ENCODE data around the gene SMAD7.

The SMAD7 gene

GRCh38 chr18:48943736-48944527 is 6.8 kb downstream of the SMAD7 start:
- no peak for DNase-seq

GRCh38 chr18:48943333-48943732 is 7.4 kb downstream of the SMAD7 start:
- DNase-seq, result no peak

GRCh38 chr18:48942554-48943261 is 8.1 kb downstream of the SMAD7 start:
- DNase-seq, result no peak

- no peak for DNase-seq
Observed at GRCh38 chr18:48942086-48942485, 8.7 kb downstream of the SMAD7 start.

DNA sequence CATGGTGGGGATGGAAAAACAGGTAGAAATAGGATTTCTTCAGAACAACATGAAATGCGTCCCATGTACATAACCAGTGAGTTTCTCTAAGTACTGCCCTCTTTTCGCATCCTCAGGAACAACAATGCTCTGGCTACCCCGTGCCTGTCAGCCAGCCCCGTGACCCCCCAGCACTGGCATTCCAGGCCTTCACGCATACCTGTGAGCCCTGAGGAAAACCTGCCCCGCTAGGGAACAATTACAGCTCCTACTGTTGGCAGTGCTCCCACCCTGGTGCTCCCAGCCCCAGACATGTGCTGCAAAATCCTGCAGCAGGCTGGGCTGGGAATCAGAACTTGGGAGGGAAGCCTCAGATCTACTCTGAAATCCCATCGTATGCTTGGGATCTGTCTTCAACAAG is 9.1 kb downstream of the SMAD7 start:
- DNase-seq, result no peak

- DNase-seq, result peak; percentile 81
Observed at GRCh38 chr18:48940854-48941611, 9.7 kb downstream of the SMAD7 start.

GRCh38 chr18:48939205-48940097 is 11.3 kb downstream of the SMAD7 start:
- DNase-seq, result no peak

DNA sequence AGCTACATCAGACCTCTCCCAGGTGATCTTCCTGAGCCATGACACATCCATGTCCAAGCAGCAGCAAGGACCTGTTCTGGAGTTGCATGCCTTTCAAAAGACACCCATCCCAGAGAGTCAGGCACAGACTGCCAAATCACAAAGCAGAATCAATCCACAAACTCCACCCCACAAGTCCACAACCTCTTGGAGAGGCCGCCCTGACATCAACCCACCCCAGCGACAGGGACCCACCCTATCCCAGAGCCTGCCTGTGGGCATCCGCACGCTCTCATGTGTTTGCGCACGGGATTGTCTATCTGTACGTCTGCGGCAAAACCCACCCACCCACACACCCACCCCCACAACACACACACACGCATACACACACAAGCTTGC is 11.9 kb downstream of the SMAD7 start:
- no peak for DNase-seq

DNA sequence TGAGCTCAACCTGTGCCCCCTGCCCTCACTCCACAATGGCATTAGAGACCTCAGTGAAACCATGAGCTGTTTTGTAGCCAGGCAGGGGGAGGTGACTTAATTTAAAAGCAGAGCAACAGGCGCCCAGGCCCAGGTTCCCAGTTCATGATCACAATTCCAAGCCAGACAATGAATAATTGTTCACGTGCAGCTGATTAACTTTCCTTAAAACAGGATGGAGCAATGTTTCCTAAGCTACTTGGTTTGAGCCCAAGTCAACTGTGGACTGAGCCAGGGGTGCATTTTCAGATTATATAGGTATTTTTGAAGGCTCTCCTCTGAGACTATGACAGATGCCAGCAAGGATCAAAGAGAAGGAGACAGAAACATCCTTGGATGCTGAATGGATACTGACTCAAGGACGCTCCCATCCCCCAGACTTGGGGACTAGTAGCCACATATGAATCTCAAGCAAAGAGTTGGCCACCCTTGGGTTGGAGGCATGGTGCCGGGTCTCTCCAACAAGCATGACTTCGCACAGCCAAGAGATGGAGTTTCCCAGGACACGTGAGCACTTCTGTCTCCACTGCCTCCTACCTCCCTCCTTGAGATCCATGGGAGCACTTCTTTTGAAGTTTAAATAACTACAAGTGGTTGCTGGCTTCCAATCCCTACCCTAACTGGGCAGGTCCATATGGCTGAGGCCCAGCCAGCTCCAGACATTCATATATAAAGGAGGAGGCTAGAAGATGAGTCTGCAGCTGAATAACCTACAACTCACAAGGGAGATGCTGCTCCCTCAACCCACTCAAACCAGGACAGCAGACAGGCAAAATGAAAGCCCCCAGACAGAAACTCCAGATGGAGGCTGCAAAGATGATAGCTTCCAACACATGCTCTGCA is 12.7 kb downstream of the SMAD7 start:
- DNase-seq, result no peak

DNA sequence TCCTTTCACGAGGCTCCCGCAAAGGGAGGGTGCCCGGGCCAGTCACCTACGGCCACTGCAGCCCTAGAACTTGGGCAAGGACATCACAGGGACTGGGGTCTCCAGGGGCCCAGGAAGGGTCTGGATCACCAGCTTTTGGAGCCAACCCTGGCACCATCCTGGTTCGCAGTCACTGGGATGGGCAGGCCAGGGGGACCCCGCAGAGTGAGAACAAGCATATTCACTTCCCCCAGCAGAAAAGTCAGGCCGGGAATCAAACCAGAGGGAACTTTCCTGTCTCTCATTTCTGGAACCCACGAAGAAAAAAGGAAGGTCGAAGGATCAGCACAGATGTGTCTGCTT is 15.4 kb downstream of the SMAD7 start:
- DNase-seq, result no peak

GRCh38 chr18:48934723-48935432 is 15.9 kb downstream of the SMAD7 start:
- no peak for DNase-seq

DNA sequence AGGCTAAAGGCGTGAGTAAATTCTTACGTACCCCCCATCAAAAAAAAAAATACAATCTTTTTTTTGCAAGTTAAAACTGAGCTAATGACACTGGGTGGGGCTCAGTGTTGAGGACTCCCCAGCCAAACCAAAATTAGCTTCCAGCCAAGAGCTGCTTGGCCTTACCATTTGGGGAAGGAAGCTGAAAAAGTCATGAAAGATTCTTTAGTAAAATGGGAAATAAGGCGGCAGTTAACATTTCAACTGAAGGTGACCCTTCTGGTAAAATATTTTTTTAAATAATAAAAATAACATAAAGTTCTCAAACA is 16.4 kb downstream of the SMAD7 start:
- DNase-seq, result no peak

- no peak for DNase-seq
Observed at GRCh38 chr18:48933578-48934414, 17.0 kb downstream of the SMAD7 start.

DNA sequence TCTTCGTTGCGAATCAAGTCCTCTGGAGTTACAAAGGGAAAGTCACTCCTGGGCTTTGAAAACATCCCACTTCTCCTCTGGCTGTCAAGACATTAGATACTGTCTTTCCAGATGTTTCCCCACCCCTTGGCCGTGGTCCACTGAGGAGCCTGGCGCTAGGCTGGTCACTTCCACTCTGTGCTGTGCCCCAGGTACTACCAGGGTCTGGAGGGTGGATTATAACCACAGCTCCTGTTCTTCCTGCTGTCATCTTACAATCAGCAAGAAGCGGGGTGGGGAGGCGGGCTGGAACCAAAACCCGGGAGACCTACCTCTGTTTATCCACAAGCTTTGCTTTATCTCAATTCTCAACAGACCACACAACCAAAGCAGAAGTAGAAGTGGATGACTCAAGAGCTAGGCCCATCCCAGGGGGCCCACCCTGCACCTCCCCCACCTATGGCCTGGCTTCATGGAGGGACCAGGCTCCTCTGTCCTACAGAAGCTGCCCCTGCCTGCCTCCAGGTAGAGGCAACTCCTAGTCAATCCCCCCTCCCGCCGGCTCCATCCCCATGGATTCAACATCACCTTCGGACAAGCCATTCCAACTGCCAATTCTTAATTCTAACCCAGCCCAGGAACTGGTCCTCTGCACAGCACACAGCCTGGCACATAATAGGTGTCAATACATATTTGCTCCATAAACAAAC is 17.8 kb downstream of the SMAD7 start:
- DNase-seq, result no peak

- no peak for DNase-seq
Observed at GRCh38 chr18:48932462-48932818, 18.3 kb downstream of the SMAD7 start.

GRCh38 chr18:48931680-48932461 is 18.9 kb downstream of the SMAD7 start:
- DNase-seq, result peak; percentile 71

DNA sequence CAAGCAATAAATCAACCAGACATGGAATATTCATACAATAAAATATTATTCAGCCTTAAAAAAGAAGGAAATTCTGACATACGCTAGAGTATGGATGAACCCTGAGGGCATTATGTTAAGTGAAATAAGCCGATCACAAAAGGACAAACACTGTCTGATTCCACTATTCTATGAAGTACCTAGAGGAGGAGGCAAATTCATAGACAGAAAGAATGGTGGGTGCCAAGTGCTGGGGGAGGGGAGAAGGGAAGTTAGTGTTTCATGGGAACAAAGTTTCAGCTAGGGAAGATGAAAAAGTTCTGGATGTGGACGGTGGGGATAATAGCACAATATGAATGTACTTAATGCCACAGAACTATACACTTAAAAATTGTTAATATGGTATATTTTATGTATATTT is 19.8 kb downstream of the SMAD7 start:
- DNase-seq, result no peak

DNA sequence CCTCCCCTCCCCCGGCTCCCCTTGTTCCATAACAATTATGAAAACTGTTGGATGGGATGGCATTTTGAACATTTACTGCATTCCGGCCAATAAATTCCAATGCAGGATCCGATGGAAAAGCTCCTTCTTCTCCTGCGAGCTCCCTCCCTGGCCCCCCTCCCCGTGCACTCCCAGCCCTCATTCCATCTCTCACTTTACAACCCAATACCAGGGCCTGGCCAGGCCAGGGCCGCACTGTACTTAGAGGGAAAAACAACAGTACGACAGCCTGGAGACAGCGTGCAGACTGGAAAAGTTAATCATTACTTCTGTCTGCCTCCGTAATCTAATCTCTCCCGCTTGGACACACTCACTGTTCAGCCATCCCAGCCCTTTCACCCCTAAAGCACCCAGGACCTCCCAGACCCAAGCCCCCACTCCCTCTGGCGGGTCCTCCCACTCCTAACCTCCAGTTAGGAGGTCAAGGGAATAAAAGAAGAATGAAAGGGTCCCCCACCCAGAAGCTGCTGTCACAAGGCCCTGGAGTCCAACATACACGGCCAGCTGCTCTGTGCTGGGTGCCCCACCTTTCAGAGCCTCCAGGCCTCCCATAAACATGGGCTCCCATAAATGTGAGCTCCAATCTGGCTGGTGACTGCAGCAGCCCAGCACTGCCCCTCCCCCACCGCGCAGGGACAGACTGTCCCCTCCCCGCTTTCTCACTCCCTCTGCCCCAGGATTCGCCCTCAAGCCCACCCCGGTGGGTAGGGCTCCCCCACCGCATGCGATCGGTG is 20.6 kb downstream of the SMAD7 start:
- DNase-seq, result no peak
